HPDE6-E6E7 (cell line): ENCODE results near the gene MRPS27.

Source experiments
- DNase-seq: peaks from one replicate; pipeline ENCODE4 v3.0.0; 2011; ENCODE audit warnings: missing footprints; ENCODE audit errors: extremely low spot score

Gene MRPS27

GRCh38 chr5:72319976-72320752, at the start of gene MRPS27, which contains the start of gene PTCD2:
Gene MRPS27 (minus strand): TSS chr5:72320240. CDS start chr5:72320221, 19 bp downstream.
Gene PTCD2 (plus strand): TSS chr5:72320373. CDS start chr5:72320383, 10 bp downstream.
- DNase-seq, result peak; percentile 98

GRCh38 chr5:72369711-72370110, 49.7 kb upstream of the MRPS27 start:
- no peak for DNase-seq

- no peak for DNase-seq
These were observed 49.3 kb upstream of the MRPS27 start for GRCh38 chr5:72369301-72369700.

GRCh38 chr5:72368271-72368670, 48.2 kb upstream of the MRPS27 start:
- no peak for DNase-seq

GRCh38 chr5:72366324-72366976, 46.4 kb upstream of the MRPS27 start:
- peak; percentile 34 for DNase-seq

GRCh38 chr5:72364951-72365350, 44.9 kb upstream of the MRPS27 start:
- no peak for DNase-seq

- no peak for DNase-seq
These were observed 44.1 kb upstream of the MRPS27 start for GRCh38 chr5:72364171-72364570.

GRCh38 chr5:72363166-72363802, 43.2 kb upstream of the MRPS27 start:
- DNase-seq, result no peak

- no peak for DNase-seq
These were observed 39.8 kb upstream of the MRPS27 start for GRCh38 chr5:72359886-72360285.

- DNase-seq, result no peak
These were observed 38.9 kb upstream of the MRPS27 start for GRCh38 chr5:72358925-72359324.

- DNase-seq, result no peak
These were observed 36.3 kb upstream of the MRPS27 start for GRCh38 chr5:72356361-72356760.

GRCh38 chr5:72355706-72356299, 35.8 kb upstream of the MRPS27 start:
- no peak for DNase-seq

GRCh38 chr5:72353046-72353445, 33.0 kb upstream of the MRPS27 start:
- DNase-seq, result no peak

GRCh38 chr5:72352616-72353015, 32.6 kb upstream of the MRPS27 start:
- no peak for DNase-seq

GRCh38 chr5:72351376-72351775, 31.3 kb upstream of the MRPS27 start:
- no peak for DNase-seq

- peak; percentile 91 for DNase-seq
These were observed 27.8 kb upstream of the MRPS27 start for GRCh38 chr5:72347801-72348308.

- DNase-seq, result no peak
These were observed 26.4 kb upstream of the MRPS27 start for GRCh38 chr5:72346398-72346797.

- no peak for DNase-seq
These were observed 18.7 kb upstream of the MRPS27 start for GRCh38 chr5:72338689-72339209.

- no peak for DNase-seq
These were observed 17.1 kb upstream of the MRPS27 start for GRCh38 chr5:72337159-72337558.

GRCh38 chr5:72330712-72331111, 10.7 kb upstream of the MRPS27 start:
- DNase-seq, result no peak

GRCh38 chr5:72328172-72328571, 8.1 kb upstream of the MRPS27 start:
- DNase-seq, result no peak

GRCh38 chr5:72326306-72326649, 6.2 kb upstream of the MRPS27 start:
- no peak for DNase-seq
